ENCODE results near the gene SKOR1. TPM values are rescaled to one million over a fixed set of nuclear protein-coding genes. Genes with fewer than 3 reads are reported as not detected.

Gene SKOR1
- total and polyA plus RNA-seq, 2 of the 8 experiments (the other 6 are each of a cell fraction or from before 2014, with no cell fraction given) = 0.03 to 0.11 TPM

DNA sequence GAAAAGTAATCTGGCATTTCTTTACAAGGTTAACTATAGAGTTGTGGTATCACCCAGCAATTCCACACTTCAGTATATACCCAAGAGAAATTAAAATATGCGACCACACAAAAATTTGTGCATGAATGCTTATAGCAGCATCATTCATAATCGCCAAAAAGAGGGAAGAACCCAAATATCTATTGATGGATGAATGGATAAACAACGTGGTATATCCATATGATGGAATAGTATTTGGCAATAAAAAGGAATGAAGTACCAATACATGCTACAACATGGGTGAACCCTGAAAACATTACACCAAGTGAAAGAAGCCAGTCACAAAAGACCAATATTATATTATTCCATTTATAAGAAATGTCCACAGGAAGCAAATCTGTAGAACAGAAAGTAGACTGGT, 8.6 kb upstream of the SKOR1 start (continued):
- no peak for TF ChIP-seq RNF2 (IDR thresholded peaks at IDR 0.05; ENCODE audit: borderline replicate concordance, low read depth, low read length, missing control alignments, poor library complexity, severe bottlenecking)
